Measurements from ENCODE around the gene ENG.

GRCh38 chr9:127895811-127896210, 41.4 kb upstream of the ENG start:
- no peak for TF ChIP-seq CTCF (conservative IDR thresholded peaks at IDR 0.05; ENCODE audit: low read depth, low read length)
- TF ChIP-seq EZH2 (IDR thresholded peaks at IDR 0.05; ENCODE audit: borderline replicate concordance, low read depth, low read length, poor library complexity, severe bottlenecking), result no peak

Measured in A673 (cell line).